ENCODE data around the gene TET2. TPM values are rescaled to one million over a fixed set of nuclear protein-coding genes. Genes with fewer than 3 reads are reported as not detected.

Gene TET2
- total and polyA plus RNA-seq, 11 donors: 2.9 to 25.6 (median 13.7) TPM

DNA sequence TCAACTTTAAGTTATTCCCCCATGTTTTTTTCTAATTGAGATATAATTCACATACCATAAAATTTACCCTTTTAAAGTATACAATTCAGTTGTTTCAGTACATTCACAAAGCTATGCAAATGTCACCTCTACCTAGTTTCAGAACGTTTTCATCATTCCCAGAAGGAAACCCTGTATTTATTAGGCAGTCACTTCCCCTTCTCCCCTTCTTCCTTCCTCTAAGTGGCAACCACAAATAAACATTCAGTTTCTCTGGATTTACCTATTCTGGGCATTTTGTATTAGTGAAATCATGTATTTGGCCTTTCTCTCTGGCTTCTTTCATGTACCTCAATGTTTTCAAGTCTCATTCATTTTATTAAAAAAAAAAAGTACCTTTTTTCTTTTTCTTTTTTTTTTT, 101.9 kb downstream of the TET2 start:
- Histone ChIP-seq H3K27me3 (no peaks in the 10 kb centered on the region), H3K36me3 (peaks cover 0 to 38% (median 12%) of the 10 kb centered on the region in 9 donors), H3K4me1 (peaks cover 0 to 10% (median 0%) of the 10 kb centered on the region in 12 donors), H3K27ac (no peak overlapping the region), H3K9me3 (peaks cover 0 to 12% (median 4%) of the 10 kb centered on the region in 12 donors), H3K4me3 (no peak overlapping the region)
- ATAC-seq (no peak), DNase-seq (no peak)
- intact Hi-C loops (cut with DNase I): loop anchor here in 5 of 10 donors (5.0 to 10.0 kb wide), 3 partner anchors 101 to 226 kb away; partner anchors contain the start of genes TET2 (in 4 of the 5) and PPA2 (in 1 of the 5)
- WGBS, 4 donors: 39 to 58% (median 51%) methylated on average over 1 of the region's 1 CpG
- TF ChIP-seq, protein P1, sequence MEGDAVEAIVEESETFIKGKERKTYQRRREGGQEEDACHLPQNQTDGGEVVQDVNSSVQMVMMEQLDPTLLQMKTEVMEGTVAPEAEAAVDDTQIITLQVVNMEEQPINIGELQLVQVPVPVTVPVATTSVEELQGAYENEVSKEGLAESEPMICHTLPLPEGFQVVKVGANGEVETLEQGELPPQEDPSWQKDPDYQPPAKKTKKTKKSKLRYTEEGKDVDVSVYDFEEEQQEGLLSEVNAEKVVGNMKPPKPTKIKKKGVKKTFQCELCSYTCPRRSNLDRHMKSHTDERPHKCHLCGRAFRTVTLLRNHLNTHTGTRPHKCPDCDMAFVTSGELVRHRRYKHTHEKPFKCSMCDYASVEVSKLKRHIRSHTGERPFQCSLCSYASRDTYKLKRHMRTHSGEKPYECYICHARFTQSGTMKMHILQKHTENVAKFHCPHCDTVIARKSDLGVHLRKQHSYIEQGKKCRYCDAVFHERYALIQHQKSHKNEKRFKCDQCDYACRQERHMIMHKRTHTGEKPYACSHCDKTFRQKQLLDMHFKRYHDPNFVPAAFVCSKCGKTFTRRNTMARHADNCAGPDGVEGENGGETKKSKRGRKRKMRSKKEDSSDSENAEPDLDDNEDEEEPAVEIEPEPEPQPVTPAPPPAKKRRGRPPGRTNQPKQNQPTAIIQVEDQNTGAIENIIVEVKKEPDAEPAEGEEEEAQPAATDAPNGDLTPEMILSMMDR (IDR thresholded peaks at IDR 0.05): no peak
- TF ChIP-seq POLR2A (IDR thresholded peaks at IDR 0.05): no peak

DNA sequence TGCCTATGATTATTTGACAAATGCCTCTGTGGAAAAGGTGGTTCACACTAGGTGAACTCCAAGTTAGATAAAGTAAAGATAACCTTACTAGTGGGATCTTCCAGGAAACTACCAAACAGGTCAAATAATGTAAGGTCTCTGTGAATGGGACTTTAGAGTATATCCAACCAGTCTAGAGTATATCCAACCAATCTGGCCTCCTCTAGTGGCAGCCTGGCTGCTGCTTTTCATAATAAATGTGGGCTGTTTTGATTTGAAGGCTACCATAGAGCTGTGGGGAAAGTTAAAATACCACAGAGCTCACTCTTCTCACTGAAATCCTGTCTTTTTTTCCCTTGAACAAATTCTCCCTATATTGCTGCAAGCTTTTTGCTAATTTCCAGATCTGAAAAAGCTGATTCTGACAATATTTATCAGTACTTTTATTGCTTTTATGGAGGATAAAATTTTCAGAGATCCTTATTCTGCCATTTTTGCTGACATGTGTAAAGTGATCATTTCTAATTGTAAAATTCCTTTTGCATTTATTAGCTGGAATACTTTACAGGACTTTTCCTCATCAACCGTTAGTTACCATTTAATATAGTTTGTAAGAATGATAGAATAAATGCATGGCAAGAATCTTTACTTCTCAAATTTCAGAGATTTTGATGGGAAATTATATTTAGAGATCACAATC, 111.3 kb downstream of the TET2 start:
- intact Hi-C loops (cut with DNase I): no loop called here
- ATAC-seq: no peak
- no peaks in the 10 kb centered on the region for H3K4me1 ChIP-seq
- H3K9me3 ChIP-seq: peaks cover 0 to 39% (median 10%) of the 10 kb centered on the region in 12 donors
- no peaks in the 10 kb centered on the region for H3K27me3 ChIP-seq
- H3K4me3 ChIP-seq: no peak overlapping the region
- H3K27ac ChIP-seq: no peak overlapping the region
- no peak for TF ChIP-seq POLR2A (IDR thresholded peaks at IDR 0.05)
- WGBS, 4 donors: 95 to 100% (median 97%) methylated on average over 1 of the region's 1 CpG
- DNase-seq: no peak
- H3K36me3 ChIP-seq: peaks cover 0 to 69% (median 38%) of the 10 kb centered on the region in 9 donors

DNA sequence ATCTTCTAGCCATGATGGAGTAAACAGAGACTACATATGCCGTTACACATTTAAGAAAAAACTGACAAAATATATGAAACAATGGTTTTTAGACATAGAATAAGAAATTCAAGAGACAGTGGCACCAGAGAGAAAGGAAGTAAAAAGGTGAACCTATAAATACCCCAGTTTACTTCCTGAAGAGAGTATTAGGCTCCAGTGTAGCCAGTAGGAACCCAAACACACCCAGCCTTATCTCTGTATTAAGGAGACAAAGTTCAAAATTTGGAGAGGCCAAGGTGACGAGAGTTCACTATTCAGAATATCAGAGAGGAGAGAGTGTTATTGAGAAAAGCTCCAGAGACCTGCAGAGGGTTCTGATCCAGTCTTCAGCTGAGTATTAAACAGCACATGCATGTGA, 119.0 kb downstream of the TET2 start:
- intact Hi-C loops (cut with DNase I): loop anchor here in 2 of 10 donors (10.0 kb wide), 2 partner anchors 121 to 209 kb away; partner anchors contain the start of genes PPA2 (in 1 of the 2) and TET2 (in 1 of the 2)
- Histone ChIP-seq H3K27ac (no peak overlapping the region), H3K4me1 (no peaks in the 10 kb centered on the region), H3K9me3 (no peaks in the 10 kb centered on the region), H3K4me3 (no peak overlapping the region), H3K36me3 (peaks cover 0 to 79% (median 51%) of the 10 kb centered on the region in 9 donors), H3K27me3 (no peaks in the 10 kb centered on the region)
- DNase-seq: no peak
- ATAC-seq: no peak
- 91 to 95% (median 95%) methylated on average over 2 of the region's 2 CpGs for whole genome bisulfite sequencing, 4 donors
- TF ChIP-seq, protein P1 (IDR thresholded peaks at IDR 0.05): no peak
- no peak for TF ChIP-seq POLR2A (IDR thresholded peaks at IDR 0.05)

DNA sequence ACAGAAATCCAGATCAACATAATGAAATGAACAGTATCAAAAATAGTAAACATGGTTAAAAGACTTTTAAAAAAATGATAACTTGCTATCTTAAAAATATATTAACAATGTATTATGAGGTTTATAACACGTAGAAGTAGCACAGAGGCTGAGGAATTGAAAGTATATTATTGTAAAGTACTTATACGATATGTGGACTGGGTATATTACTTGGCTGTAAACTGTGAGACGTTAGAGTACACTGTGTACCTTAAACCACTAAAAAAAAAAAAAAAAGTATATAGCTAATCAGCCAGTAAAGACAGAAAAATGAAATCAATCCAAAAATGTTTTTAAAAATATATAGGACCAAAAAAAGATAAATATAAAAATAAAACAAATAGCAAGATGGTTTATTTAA, 120.6 kb downstream of the TET2 start:
- no peaks in the 10 kb centered on the region for H3K27me3 ChIP-seq
- DNase-seq (no peak), ATAC-seq (no peak)
- no peak overlapping the region for H3K4me3 ChIP-seq
- H3K27ac ChIP-seq: no peak overlapping the region
- peaks cover 0 to 79% (median 52%) of the 10 kb centered on the region in 9 donors for H3K36me3 ChIP-seq
- TF ChIP-seq, protein P1 (IDR thresholded peaks at IDR 0.05): no peak
- no peak for TF ChIP-seq POLR2A (IDR thresholded peaks at IDR 0.05)
- intact Hi-C loops (cut with DNase I): loop anchor here in 2 of 10 donors (10.0 kb wide), 2 partner anchors 122 to 208 kb away; partner anchors contain the start of genes PPA2 (in 1 of the 2) and TET2 (in 1 of the 2)
- WGBS, 4 donors: 89 to 97% (median 95%) methylated on average over 3 of the region's 3 CpGs
- H3K9me3 ChIP-seq: no peaks in the 10 kb centered on the region
- H3K4me1 ChIP-seq: no peaks in the 10 kb centered on the region
